Measurements from ENCODE around the gene TMEM178B. TPM values are rescaled to one million over a fixed set of nuclear protein-coding genes. Genes with fewer than 3 reads are reported as not detected.

The TMEM178B gene
- polyA plus RNA-seq, 1 donor (not counting 4 experiments of a cell fraction or from before 2014, with no cell fraction given), result not detected

DNA sequence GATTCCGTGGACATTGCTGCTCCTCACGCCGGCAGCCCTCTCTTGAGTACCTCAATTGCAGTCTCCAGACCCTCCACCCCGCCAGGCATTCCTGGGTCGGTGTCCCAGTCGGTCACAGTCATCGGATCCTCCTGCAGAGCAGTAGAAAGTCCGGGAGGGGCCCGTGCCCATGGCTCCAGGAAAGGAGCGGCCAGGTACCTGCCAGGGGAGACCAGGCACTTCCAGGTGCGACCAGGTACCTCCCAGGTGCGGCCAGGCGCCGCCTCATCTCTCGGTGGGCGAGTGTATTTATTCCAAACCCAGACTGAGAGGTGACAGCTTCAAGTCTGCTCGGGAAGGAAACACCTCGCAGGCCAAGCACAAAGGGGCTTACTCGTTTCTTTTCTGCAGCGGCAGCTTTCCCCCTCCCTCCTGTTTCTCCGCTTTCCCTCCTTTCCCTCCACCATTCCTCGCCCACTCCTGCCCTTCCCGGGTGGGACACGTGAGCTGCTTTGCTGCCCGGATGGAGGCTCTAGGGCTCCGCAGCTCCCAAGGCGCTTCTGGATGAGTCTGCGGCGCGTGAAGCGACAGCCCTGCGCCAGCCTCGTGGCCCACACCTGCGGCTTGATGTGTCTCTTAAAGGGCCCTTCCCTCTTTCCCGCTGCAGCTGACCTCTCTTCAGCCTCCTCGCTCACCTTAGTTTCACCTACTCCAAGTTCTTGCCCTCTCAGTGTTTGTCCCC lies 438.0 kb downstream of the TMEM178B start:
- H2AFZ ChIP-seq (ENCODE audit: control insufficient read depth, low read length), result peak overlapping the region; percentile 44

DNA sequence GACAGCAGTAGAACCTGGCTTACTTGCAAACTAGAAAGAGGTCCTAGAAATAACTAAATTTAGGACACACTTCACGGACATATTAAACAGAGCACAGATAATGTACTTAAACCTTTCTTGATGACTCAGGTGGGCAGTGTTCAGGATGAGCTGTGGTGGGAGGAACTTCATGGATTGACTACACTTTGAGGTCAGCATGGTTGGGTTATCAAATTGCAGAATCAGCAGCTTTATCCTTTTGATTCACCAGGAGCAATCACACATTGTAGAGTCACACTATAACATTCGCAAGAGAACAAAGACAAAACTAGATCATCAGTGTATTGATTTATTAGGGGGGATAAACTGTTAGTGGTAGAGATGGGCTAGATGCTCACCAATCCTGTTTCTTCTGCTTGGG lies 438.7 kb downstream of the TMEM178B start:
- no peak overlapping the region for H3K4me2 ChIP-seq (ENCODE audit: control insufficient read depth, extremely low read depth, insufficient read depth, low read depth, low read length)
- no peaks in the 10 kb centered on the region for H3K36me3 ChIP-seq (ENCODE audit: control insufficient read depth in 2 of 2, extremely low read depth in 1 of 2, insufficient read depth in 2 of 2, low read length in 2 of 2)
- no peak overlapping the region for H2AFZ ChIP-seq (ENCODE audit: control insufficient read depth, low read length)
- no peak overlapping the region for H3K27ac ChIP-seq (ENCODE audit: control insufficient read depth, insufficient read depth, low read length)
- H3K9ac ChIP-seq (ENCODE audit: control insufficient read depth, extremely low read depth, insufficient read depth, low read length), result no peak overlapping the region
- TF ChIP-seq, protein P1, sequence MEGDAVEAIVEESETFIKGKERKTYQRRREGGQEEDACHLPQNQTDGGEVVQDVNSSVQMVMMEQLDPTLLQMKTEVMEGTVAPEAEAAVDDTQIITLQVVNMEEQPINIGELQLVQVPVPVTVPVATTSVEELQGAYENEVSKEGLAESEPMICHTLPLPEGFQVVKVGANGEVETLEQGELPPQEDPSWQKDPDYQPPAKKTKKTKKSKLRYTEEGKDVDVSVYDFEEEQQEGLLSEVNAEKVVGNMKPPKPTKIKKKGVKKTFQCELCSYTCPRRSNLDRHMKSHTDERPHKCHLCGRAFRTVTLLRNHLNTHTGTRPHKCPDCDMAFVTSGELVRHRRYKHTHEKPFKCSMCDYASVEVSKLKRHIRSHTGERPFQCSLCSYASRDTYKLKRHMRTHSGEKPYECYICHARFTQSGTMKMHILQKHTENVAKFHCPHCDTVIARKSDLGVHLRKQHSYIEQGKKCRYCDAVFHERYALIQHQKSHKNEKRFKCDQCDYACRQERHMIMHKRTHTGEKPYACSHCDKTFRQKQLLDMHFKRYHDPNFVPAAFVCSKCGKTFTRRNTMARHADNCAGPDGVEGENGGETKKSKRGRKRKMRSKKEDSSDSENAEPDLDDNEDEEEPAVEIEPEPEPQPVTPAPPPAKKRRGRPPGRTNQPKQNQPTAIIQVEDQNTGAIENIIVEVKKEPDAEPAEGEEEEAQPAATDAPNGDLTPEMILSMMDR (optimal IDR thresholded peaks at IDR 0.05 in 1 of 3, IDR thresholded peaks at IDR 0.05 in 1 of 3, conservative IDR thresholded peaks at IDR 0.05 in 1 of 3; ENCODE audit: extremely low read depth in 1 of 3, insufficient read depth in 2 of 3, low read length in 3 of 3), result no peak
- no peak for TF ChIP-seq EZH2 (IDR thresholded peaks at IDR 0.05; ENCODE audit: low read length)
- no peaks in the 10 kb centered on the region for H3K9me1 ChIP-seq (ENCODE audit: control insufficient read depth, extremely low read depth, insufficient read depth, low read length)
- dilution Hi-C loops (cut with MboI; ENCODE audit: extremely low pct_ligation_motif_present, low sequenced_read_pairs), result no loop called here
- H3K27me3 ChIP-seq (ENCODE audit: control insufficient read depth, extremely low read depth, insufficient read depth, low read length), result peaks cover 23% of the 10 kb centered on the region
- DNase-seq (ENCODE audit: low read depth, low spot score) (no peak), FAIRE-seq (no peak)
- no peak overlapping the region for H3K4me3 ChIP-seq (ENCODE audit: control insufficient read depth in 2 of 3, extremely low read depth in 1 of 3, insufficient read depth in 2 of 3, low read depth in 1 of 3, low read length in 3 of 3)
- H3K9me3 ChIP-seq (ENCODE audit: control insufficient read depth, low read depth, low read length), result no peaks in the 10 kb centered on the region
- no peaks in the 10 kb centered on the region for H3K4me1 ChIP-seq (ENCODE audit: control insufficient read depth, extremely low read depth, insufficient read depth, low read length)
- H3K79me2 ChIP-seq (ENCODE audit: control insufficient read depth, insufficient read depth, low read length), result no peaks in the 10 kb centered on the region
- no peaks in the 10 kb centered on the region for H4K20me1 ChIP-seq (ENCODE audit: control insufficient read depth, extremely low read depth, insufficient read depth, low read length)

More for the DNA sequence above, 438.0 kb downstream of the TMEM178B start:
- Histone ChIP-seq H3K9ac (ENCODE audit: control insufficient read depth, extremely low read depth, insufficient read depth, low read length) (no peak overlapping the region), H3K4me3 (ENCODE audit: control insufficient read depth in 2 of 3, extremely low read depth in 1 of 3, insufficient read depth in 2 of 3, low read depth in 1 of 3, low read length in 3 of 3) (peak overlapping the region in 1 of 3 experiments; percentile 17), H3K9me3 (ENCODE audit: control insufficient read depth, low read depth, low read length) (no peaks in the 10 kb centered on the region), H3K9me1 (ENCODE audit: control insufficient read depth, extremely low read depth, insufficient read depth, low read length) (no peaks in the 10 kb centered on the region), H3K36me3 (ENCODE audit: control insufficient read depth in 2 of 2, extremely low read depth in 1 of 2, insufficient read depth in 2 of 2, low read length in 2 of 2) (no peaks in the 10 kb centered on the region), H3K27ac (ENCODE audit: control insufficient read depth, insufficient read depth, low read length) (no peak overlapping the region), H4K20me1 (ENCODE audit: control insufficient read depth, extremely low read depth, insufficient read depth, low read length) (no peaks in the 10 kb centered on the region), H3K4me2 (ENCODE audit: control insufficient read depth, extremely low read depth, insufficient read depth, low read depth, low read length) (peak overlapping the region; percentile 62), H3K27me3 (ENCODE audit: control insufficient read depth, extremely low read depth, insufficient read depth, low read length) (peaks cover 23% of the 10 kb centered on the region), H3K79me2 (ENCODE audit: control insufficient read depth, insufficient read depth, low read length) (no peaks in the 10 kb centered on the region), H3K4me1 (ENCODE audit: control insufficient read depth, extremely low read depth, insufficient read depth, low read length) (no peaks in the 10 kb centered on the region)
- FAIRE-seq, result no peak
- DNase-seq (ENCODE audit: low read depth, low spot score), result no peak
- dilution Hi-C loops (cut with MboI; ENCODE audit: extremely low pct_ligation_motif_present, low sequenced_read_pairs), result no loop called here
- TF ChIP-seq, protein P1 (optimal IDR thresholded peaks at IDR 0.05 in 1 of 3, IDR thresholded peaks at IDR 0.05 in 1 of 3, conservative IDR thresholded peaks at IDR 0.05 in 1 of 3; ENCODE audit: extremely low read depth in 1 of 3, insufficient read depth in 2 of 3, low read length in 3 of 3), result no peak
- peak; percentile 56 for TF ChIP-seq EZH2 (IDR thresholded peaks at IDR 0.05; ENCODE audit: low read length)
